HG03045 (cell line): ENCODE data around the gene MTMR3.
"Not testable (repeated sequence)": the region's sequence is repeated elsewhere in the genome, so short reads cannot be mapped to it uniquely, and the experiment has no call there.

Source experiments
- ATAC-seq: cut with Tn5 transposase; IDR thresholded peaks from one replicate; pipeline ENCODE4 v1.9.1; 2021; ENCODE audit warnings: mild to moderate bottlenecking, moderate library complexity; ENCODE audit not compliant: unreplicated experiment

MTMR3 gene

GRCh38 chr22:29956680-29957079 lies 73.7 kb downstream of the MTMR3 start:
- ATAC-seq: no peak

GRCh38 chr22:29958170-29958569 lies 75.2 kb downstream of the MTMR3 start:
- ATAC-seq: no peak

GRCh38 chr22:29964776-29965175 lies 81.8 kb downstream of the MTMR3 start:
- ATAC-seq: no peak

- no peak for ATAC-seq
These were observed 84.5 kb downstream of the MTMR3 start for GRCh38 chr22:29967461-29967860.

GRCh38 chr22:29971607-29972006 lies 88.6 kb downstream of the MTMR3 start:
- no peak for ATAC-seq

- ATAC-seq: no peak
These were observed 89.1 kb downstream of the MTMR3 start for GRCh38 chr22:29972121-29972520.

GRCh38 chr22:29973269-29973668 lies 90.3 kb downstream of the MTMR3 start:
- ATAC-seq: no peak

- ATAC-seq: not testable (repeated sequence)
These were observed 90.7 kb downstream of the MTMR3 start for GRCh38 chr22:29973680-29974079.

- ATAC-seq: no peak
These were observed 92.5 kb downstream of the MTMR3 start for GRCh38 chr22:29975494-29975893.

- ATAC-seq: no peak
These were observed 94.1 kb downstream of the MTMR3 start for GRCh38 chr22:29977107-29977506.

- ATAC-seq: peak; percentile 49
These were observed 96.9 kb downstream of the MTMR3 start for GRCh38 chr22:29979777-29980321.

- ATAC-seq: no peak
These were observed 100.4 kb downstream of the MTMR3 start for GRCh38 chr22:29983296-29983917.

- no peak for ATAC-seq
These were observed 102.9 kb downstream of the MTMR3 start for GRCh38 chr22:29985912-29986311.

GRCh38 chr22:29987137-29987536 lies 104.2 kb downstream of the MTMR3 start:
- no peak for ATAC-seq

GRCh38 chr22:29988719-29989118 lies 105.7 kb downstream of the MTMR3 start:
- no peak for ATAC-seq

GRCh38 chr22:29989446-29989845 lies 106.5 kb downstream of the MTMR3 start:
- ATAC-seq: no peak

- no peak for ATAC-seq
These were observed 109.6 kb downstream of the MTMR3 start for GRCh38 chr22:29992341-29993275.

GRCh38 chr22:29994027-29994715 lies 111.2 kb downstream of the MTMR3 start:
- ATAC-seq: no peak

GRCh38 chr22:29994943-29995342 lies 112.0 kb downstream of the MTMR3 start:
- no peak for ATAC-seq

- ATAC-seq: no peak
These were observed 114.1 kb downstream of the MTMR3 start for GRCh38 chr22:29997107-29997506.

- ATAC-seq: no peak
These were observed 114.5 kb downstream of the MTMR3 start for GRCh38 chr22:29997516-29997915.
